Body of pancreas (tissue), 4 donors: ENCODE data around the gene RAET1G.

Experiments
- CTCF ChIP-seq, 7 experiments: fragments of 450-650 bp in 4 of 7; fragments of 200-600 bp in 3 of 7; sonication (generic) in 3 of 7; IDR thresholded peaks; one replicate each; pipeline ENCODE4 v1.5.1; 2016 to 2019; ENCODE audit warnings: antibody characterized with exemption in 7 of 7
- POLR2A ChIP-seq, 3 donors: fragments of 450-650 bp; IDR thresholded peaks; one replicate each; pipeline ENCODE4 v1.6.1; 2016; ENCODE audit warnings: antibody characterized with exemption in 3 of 3, mild to moderate bottlenecking in 2 of 3

- no peak for TF ChIP-seq CTCF (IDR thresholded peaks at IDR 0.05)
- no peak for TF ChIP-seq POLR2A (IDR thresholded peaks at IDR 0.05)
Measured at GRCh38 chr6:149915970-149916865, 6.7 kb downstream of the RAET1G start.
